ENCODE results near the gene CH25H.

CH25H gene

DNA sequence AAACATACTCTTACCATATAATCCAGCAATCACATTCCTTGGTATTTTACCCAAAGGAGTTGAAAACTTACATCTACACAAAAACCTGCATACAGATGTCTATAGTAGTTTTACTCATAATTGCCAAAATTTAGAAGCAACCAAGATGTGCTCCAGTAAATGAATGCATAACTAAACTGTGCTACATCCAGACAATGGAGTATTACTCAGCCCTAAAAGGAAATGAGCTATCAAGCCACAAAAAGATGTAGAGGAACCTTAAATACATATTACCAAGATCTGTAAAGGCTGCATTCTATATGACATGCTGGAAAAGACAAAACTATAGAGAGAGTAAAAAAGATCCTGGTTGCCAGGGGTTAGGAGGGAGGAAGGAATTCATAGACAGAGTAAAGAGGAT lies 21.8 kb upstream of the CH25H start:
- no peak for DNase-seq

DNA sequence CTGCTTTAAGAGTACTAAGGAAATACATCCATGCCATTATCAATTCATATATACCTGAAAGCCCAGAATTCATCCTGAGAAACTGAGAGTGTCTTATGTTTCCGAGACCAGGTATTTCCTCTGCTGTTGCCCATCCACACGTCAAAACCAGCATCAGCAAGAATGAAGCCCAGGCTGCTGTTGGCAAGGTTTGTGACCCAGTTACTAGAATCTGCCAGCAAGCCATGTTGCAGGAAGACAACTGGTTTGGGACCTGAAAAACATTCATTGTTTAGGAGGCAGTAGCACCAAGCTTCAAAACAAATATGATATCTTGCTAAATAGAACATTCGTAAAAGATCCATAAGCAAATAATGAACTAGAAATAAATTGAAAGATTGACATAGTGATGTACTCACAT lies 21.0 kb upstream of the CH25H start:
- DNase-seq, result no peak

DNA sequence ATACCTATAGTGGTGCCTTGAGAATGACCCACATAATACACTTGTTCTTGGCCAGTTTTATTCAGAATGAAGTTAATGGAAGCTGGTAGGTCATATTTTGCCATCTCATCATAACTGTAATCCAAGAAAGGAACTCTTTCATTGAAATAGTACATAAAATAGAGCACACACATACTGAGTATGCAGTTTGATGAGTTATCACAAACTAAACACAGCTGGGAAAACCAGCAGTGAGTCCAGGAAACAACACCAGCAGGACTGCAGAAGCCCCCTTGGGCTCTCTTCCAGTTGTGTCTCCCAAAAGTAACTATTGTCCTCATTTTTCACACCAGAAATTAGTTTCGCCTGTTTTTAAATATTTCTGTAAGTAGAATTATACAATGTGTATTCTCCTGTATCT lies 19.8 kb upstream of the CH25H start:
- no peak for DNase-seq

DNA sequence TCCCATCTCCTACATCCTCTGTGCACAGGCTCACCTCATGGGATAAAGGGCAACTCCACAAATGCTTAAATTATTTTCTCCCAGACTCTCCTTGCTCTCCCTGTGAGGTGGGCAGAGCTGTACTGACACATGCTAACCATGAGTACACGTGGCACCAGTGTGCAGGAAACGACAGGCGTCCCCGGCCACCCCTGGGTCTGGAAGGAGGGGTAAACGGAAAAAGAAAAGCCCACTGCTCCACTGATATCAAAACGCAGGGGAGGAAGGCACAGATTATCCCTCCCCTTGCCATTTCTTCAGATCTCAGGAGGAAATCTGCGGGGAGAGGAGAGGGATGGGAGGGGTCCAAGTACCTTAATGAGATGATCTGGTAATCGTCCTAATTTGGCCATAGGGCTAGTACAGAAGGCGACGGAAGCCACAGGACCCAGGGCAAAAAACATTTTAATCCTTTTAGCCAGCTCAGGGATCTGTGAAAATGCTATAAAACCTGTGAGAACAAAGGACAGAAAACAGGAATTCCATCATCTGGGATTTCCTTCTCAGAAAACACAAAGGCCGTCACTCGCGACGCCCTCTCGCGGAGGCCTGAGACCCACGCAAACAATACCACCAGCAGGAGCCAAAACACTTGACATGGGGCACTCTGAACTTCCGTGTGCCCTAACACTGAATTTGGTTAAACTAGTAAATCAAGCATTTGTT lies 17.8 kb upstream of the CH25H start:
- no peak for DNase-seq

GRCh38 chr10:89221919-89222318 lies 14.8 kb upstream of the CH25H start:
- DNase-seq, result no peak

DNA sequence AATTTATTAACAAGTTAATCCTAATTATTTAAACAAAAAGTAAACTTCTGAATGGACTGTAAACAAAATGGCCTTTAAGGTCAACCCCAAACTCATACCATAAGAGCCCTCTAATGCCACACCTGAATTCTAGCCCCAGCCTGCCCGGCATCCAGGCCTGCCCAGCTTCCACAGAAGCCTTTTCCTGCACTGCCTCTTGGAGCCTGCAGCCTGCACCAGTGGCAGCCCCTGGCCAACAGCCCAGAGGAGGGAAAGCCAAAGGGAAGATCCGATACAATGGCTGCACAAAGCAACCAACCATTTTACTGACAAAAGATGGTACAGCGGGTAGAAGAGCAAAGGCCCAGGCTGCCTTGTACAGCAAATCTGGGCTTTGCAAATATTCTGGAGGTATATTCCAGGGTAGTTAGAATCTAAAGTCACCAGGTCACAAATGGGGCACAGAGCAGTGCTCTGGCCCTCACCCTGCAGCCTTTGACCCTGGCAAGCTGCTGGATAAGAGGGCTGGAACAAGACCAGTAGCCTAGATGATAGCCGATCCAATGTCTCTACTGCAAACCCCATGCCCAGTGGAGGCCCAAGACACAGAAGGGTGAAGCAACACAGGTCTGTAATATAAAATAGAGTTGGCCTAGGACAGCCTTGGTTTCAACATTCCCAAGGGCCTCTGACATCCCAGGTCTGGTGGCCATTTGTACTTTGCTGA lies 12.5 kb upstream of the CH25H start:
- no peak for DNase-seq

GRCh38 chr10:89217057-89217990 lies 10.2 kb upstream of the CH25H start:
- DNase-seq, result no peak

GRCh38 chr10:89216056-89216455 lies 8.9 kb upstream of the CH25H start:
- DNase-seq, result no peak

DNA sequence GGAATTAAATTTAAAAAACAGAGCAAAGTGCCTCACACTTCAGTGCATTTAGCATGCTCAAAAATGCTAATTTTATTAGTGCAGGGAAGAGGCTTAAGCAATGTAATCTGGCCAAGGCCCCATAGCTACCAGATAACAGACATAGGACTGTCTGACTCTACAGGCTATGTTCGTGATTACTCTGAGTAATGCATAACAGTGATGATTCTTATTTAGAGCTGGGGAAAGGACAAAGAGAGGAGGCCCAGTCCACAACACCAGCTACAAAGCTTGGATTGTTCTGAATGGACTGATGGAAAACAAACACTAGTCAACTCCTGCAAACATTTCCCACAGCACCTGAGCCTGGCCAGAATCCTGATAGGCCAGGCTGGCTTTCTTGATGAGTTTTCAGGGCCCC lies 8.4 kb upstream of the CH25H start:
- no peak for DNase-seq

GRCh38 chr10:89214566-89215165 lies 7.5 kb upstream of the CH25H start:
- DNase-seq, result no peak

- no peak for DNase-seq
These were observed 6.2 kb upstream of the CH25H start for GRCh38 chr10:89213191-89213808.

GRCh38 chr10:89210794-89211425 lies 3.8 kb upstream of the CH25H start:
- DNase-seq, result no peak

GRCh38 chr10:89209718-89210117 lies 2.6 kb upstream of the CH25H start:
- DNase-seq, result no peak

GRCh38 chr10:89207801-89208551 lies 859 bp upstream of the CH25H start:
- no peak for DNase-seq

GRCh38 chr10:89206402-89207180 lies 526 bp downstream of the CH25H start:
- no peak for DNase-seq

DNA sequence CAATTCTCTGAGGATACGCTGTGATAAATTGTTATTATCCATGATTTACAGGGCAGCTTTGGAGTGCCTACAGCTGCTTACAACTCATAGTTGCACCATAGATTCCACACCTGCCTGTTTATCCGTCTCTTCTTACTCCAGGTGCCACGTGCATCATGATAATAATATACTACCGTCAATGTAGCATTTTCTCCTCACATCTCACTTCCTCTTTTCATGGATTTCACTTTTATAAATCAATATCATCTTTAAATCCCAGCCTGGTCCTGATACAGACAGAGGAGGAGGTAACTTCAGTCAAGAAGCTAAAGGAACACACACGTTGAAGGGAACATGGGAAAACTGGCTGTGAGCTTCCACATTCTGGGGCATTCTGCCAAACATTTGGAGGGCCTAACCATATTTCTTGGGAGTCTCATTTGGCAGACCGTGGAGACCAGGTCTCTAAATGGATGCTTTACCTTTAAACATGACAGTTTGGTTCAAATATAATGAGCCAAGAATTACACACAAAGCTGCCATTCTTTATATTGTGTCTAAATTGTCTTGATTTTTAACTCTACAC lies 2.4 kb downstream of the CH25H start:
- no peak for DNase-seq

GRCh38 chr10:89203237-89203636 lies 3.9 kb downstream of the CH25H start:
- no peak for DNase-seq

DNA sequence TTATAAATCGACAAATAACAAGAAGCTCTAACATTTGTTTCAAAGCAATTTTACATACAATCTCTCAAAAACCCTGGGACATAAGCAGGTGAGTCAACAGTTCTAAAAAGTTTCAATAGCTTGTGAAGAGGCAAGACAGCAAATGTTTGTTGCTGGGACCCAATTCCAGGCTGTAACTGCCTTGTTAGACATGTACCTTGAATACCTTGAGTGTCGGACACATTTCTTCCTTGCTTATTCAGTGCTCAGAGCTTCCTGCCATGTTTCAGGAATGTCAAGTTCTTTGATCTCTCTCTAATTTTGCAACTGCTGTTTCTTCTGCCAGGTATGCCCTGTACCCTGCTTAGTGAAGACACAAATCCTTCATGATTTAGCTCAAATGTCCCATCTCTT lies 5.1 kb downstream of the CH25H start:
- DNase-seq, result no peak

DNA sequence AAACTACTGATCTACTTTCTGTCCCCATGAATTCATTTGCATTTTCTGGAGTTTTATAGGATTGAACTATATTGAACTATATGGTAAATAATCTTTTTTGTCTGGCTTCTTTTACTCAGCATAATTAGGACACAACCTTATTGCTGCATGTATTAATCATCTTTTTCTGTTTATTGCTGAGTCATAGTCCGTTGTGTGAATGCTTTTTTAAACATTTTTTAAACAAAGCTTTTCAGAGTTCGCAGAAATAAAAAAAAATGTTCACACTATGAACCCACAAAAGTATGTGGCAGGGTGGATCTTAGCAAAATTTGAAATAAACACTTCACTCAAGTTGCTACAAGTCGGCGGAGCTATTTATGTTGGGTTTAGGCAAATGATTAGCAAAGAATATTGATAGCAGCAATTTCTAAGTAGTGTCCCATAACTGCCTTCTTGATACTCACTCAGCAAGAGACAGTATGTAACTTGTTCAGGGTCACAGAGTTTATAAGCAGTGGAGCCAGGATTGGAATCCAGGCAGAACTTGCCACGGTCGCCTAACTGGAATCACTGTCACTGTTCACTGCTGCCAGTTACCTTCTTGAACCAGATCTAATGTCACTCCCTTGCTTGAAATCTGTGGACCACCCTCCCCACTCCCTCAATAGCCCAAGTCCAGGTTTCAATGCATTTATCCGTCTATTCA lies 5.6 kb downstream of the CH25H start:
- no peak for DNase-seq

DNA sequence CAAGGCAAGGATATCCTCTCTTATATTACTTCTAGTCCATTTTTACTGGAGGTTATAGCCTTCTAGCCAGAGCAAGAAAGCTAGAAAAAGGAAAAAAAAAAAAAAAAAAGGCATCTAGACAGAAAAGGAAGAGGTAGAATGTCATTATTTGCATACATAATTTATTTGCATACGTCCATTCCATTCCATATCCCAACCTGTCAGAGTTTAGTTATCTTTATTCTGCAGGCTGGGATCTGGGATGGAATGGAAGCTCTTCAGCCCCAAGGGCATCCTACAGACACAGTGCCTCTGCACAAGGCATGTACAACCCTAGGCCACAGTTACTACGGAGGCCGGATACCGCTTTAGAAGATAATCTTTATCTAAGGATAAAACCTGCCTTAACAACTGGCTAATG lies 9.6 kb downstream of the CH25H start:
- no peak for DNase-seq
